NCI-H69 (cell line): ENCODE measurements around the gene GRAMD1C.

Experiments
- DNase-seq: peaks from one replicate; lab custom pipeline; 2025; lab: John Stamatoyannopoulos, UW

Gene GRAMD1C

DNA sequence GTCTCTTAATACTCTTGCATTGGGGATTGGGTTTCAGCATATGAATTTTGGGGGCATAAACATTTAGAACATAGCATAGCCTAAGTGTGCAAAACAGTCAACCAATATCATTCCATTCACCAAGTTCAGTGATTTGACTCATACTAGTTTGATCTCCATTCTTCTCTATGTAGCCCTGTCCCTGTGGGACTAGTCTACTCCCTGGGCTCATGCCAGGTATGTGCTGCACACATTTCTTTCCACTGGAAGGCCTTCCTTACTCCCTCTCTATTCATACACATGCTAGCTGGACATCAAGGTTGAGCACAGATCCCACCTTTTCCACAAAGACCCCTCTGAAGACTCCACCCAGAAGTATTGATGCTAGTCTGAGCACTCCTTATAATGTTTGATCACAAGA, 114.3 kb downstream of the GRAMD1C start:
- DNase-seq = no peak

DNA sequence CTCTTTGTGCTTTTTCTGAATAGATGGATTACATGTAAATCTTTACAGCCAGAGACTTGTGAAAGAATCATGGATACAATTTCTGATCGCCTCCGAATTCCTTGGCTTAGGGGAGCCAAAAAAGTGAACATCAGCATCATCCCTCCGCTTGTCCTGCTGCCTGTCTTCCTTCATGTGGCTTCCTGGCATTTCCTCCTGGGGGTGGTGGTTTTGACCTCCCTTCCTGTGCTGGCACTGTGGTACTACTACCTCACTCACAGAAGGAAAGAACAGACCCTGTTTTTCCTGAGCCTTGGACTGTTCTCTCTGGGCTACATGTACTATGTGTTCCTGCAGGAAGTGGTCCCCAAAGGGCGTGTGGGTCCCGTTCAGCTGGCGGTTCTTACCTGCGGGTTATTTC, 115.1 kb downstream of the GRAMD1C start:
- DNase-seq = no peak

DNA sequence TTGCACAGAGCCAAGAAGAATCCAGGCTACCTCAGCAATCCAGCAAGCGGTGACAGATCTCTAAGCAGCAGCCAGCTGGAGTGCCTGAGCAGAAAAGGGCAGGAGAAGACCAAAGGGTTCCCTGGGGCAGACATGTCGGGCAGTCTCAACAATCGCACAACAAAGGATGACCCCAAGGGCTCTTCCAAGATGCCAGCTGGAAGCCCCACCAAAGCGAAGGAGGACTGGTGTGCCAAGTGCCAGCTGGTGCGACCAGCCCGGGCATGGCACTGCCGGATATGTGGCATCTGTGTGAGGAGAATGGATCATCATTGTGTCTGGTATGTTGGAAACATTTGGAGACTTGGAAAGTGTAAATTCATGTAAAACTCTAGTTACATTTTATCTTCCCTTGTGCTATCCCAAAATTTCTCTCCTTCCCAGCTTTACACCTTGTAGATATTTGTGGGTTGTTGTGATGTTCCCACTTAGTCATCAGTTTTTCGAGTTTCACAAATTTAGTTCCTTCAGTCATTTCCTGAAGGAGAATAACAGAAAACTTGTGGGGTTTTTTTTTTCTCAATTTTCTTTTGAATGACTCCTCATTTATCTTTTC, 115.6 kb downstream of the GRAMD1C start:
- DNase-seq = no peak

DNA sequence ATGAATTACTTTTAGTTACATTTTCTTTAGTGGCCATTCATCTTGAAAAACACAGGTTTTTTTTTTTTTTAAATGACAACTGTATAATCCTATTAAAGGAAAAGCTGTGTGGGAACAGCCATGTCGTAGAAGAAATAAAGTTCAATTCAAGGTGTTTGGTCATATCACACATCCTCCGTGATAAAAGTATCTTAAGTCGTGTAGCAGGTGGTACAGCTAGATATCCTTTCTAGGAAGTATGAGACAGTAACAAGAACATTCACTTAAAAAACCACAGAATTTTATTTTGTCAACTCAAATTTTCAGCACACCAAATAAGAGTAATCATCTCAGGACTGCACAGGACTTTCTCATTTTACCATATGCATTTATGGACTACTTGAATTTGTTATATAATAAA, 125.3 kb downstream of the GRAMD1C start:
- DNase-seq = no peak

GRCh38 chr3:113966172-113966571, 127.6 kb downstream of the GRAMD1C start:
- no peak for DNase-seq

- DNase-seq = peak; percentile 16
These were observed 130.4 kb downstream of the GRAMD1C start for GRCh38 chr3:113968986-113969385.

GRCh38 chr3:113977822-113978221, 139.2 kb downstream of the GRAMD1C start:
- DNase-seq = no peak

DNA sequence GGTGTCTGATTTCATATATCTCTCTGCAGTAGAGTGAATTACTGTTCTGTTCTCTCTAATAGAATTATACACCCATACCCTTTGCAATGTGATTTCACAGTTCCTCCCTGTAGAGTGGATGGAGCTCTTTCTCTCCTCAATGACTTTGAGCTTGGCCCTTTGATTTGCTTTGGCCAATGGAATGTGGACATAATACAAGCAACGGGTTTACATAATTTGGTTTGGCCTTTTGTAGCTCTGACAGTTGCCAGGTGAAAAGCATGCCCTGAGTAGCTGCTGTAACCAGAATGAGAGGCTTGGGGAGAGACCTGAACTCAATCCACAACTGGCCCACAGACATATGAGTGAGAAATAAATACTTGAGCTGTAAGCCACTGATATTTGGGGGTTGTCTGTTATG, 141.3 kb downstream of the GRAMD1C start:
- no peak for DNase-seq

GRCh38 chr3:113981803-113982202, 143.2 kb downstream of the GRAMD1C start:
- peak; percentile 1 for DNase-seq

DNA sequence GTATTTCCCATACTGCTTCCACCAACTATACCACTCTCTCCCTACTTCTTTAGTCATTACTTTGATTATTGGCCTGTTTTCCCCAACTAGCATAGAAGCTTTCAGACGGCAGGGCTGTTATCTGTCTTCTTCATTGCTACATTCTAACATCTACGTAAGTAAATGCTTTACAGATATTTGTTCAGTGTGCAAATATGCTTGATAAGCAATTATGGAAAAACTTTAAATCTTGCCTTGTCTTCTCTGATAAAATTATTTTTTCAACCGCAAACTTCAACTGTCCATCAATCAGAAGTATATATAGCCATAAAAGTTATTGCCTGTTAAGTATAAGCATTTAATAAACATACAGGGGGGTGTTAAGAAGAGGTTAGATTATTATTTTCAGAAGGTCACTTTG, 145.0 kb downstream of the GRAMD1C start:
- no peak for DNase-seq

GRCh38 chr3:113985541-113985940, 147.0 kb downstream of the GRAMD1C start:
- DNase-seq = no peak
